GM18505 (cell line): ENCODE results near the gene CTIF.

Source experiments
- ATAC-seq: cut with Tn5 transposase; IDR thresholded peaks from one replicate; pipeline ENCODE4 v1.9.1; 2021; ENCODE audit not compliant: unreplicated experiment
- POLR2A ChIP-seq: IDR thresholded peaks from 4 replicates; pipeline ENCODE4 v1.6.1; 2011; ENCODE audit warnings: borderline replicate concordance; ENCODE audit not compliant: insufficient read depth, insufficient read length; ENCODE audit errors: extremely low read depth

CTIF gene

DNA sequence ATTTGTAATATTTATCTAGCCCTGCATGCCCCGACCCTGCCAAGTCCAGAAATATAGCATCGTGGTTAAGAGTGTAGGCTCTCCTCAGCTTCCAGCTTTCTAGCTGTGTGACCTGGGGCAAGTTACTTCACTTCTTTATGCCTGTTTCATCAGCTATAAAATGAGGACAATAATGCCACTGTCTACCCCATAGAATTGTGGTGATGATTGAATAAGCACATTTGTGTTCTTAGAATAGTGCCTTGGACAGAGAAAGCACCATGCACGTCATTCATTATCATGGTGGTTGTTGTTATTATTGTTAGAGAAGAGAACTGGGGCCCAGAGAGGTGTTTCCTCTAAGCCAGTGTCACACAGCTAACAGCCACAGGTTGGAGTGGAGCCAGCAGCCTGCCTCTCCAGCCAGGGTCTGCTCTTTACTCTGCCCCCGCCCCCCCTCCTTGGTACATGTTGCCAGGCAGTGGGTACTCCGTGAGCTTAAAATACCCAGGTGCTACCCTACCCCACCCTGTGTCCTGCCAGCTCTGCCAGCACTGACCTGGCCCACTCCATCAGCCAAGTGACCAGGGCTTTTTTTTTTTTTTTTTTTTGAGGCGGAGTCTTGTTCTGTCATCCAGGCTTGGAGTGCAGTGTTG, 202.1 kb downstream of the CTIF start:
- TF ChIP-seq POLR2A, result no peak
- ATAC-seq, result no peak

DNA sequence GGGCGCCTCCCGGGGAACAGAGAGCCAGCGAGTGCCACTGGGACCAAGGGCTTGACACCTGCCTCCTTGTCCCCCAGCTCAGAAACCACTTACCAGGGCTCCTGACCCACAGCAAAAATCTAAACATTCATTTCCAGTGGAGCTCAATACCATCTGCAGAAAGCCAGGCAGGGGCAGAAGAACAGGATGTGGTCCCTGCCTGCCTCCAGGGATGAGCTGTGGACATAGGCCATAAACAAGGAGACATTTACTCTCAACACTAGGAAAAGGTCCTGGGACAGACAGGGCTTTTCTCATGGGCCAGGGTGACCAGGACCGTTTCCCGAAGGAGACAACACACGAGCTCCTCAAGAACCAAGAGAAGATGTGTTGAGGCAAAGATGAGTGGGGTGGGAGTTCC, 203.0 kb downstream of the CTIF start:
- ATAC-seq, result no peak

DNA sequence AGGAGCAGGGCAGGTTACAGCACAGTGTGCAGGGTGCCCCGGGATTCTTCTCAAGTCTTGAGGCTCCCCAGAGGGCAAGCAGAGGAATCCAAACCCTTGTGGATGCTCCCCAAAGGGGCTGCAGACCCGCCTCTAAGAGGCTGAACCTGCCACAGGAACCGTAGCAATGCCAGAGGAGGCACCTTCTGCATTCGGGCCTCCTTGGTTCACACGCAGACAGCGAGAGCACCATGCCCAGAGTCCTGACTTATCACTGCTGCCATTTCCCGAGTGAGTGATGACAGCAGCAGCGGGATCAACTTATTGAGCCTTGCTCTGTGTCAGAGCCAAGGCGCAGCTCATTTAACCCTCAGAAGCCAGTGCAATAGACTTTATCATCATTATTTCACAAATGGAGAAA, 203.5 kb downstream of the CTIF start:
- ATAC-seq, result no peak
- TF ChIP-seq POLR2A, result no peak

More for the DNA sequence above, 203.0 kb downstream of the CTIF start:
- TF ChIP-seq POLR2A, result no peak

DNA sequence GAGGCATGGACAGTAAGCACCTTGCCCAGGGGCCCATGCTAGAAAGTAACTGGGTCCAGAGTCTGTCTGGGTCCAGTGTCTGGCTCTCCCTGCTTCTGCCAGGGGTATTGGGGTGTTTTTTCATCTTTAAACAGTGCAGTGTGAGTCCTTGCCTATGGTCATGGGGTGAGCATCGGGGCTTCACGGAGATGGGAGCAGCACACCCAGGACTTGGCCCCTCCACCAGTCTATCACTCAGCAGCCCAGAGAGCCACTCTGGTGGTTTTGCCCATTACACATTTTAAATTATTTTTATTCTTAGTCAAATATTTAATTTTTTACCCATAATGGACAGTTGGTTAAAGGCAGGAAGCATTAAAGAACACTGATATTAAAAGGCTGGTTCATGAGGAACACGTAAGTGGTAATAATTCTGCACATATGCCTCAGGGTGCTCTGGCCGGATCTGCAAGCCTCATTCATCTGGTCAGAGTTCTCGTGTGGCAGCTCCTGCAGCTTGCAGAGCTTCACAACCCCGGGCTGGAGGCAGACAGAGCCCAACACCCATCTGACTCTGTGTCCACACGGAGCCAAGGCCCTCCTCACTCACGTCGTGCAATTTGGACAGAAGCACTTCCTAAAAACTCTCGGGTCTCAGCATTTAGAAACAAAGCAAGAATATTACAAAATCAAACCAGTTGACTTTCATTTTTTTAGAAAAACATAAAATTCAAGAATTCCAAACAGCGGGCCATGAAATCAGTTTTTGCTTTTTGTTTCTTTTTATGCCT, 204.1 kb downstream of the CTIF start:
- no peak for ATAC-seq
- no peak for TF ChIP-seq POLR2A

DNA sequence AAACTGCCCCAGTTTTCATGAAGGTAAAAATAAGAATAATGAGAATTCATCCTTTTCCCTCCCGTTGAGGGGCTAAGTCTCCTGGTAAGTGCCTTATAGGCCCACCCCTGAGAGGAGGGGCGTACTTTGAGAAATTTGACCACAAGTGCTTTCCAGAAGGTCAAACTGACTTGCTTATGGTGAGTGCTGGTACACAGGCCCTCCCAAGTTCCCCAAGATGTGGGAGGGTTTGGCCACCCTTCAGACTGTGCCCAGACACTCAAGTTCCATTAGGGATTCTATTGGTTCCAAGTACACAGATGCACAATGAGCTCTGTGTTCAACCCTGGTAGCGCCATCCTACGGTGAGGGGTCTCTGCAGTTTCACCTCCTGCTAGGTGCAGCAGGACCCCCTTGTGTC, 205.1 kb downstream of the CTIF start:
- no peak for TF ChIP-seq POLR2A

GRCh38 chr18:48745293-48745692, 206.5 kb downstream of the CTIF start:
- ATAC-seq, result no peak
- no peak for TF ChIP-seq POLR2A

More for the DNA sequence above, 205.1 kb downstream of the CTIF start:
- ATAC-seq, result no peak

DNA sequence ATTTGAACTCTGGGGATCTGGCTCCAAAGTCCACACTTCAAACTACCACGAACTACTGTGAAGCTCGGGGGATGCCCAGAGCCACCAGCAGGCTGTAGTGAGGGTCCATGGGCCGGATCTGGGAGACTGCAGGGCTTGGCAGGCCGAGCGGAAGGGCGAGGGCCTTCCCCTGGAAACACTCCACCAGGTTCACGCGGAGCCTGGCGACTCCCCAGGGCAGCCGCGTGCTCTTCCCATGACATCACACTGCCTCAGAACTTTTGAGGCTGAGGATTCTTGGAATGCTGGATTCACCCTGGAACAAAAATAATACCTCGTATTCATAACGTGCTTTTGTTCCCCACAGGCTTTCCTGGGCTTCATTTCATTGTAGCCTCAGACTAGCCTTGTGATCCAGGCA, 210.9 kb downstream of the CTIF start:
- no peak for ATAC-seq
- TF ChIP-seq POLR2A, result no peak

DNA sequence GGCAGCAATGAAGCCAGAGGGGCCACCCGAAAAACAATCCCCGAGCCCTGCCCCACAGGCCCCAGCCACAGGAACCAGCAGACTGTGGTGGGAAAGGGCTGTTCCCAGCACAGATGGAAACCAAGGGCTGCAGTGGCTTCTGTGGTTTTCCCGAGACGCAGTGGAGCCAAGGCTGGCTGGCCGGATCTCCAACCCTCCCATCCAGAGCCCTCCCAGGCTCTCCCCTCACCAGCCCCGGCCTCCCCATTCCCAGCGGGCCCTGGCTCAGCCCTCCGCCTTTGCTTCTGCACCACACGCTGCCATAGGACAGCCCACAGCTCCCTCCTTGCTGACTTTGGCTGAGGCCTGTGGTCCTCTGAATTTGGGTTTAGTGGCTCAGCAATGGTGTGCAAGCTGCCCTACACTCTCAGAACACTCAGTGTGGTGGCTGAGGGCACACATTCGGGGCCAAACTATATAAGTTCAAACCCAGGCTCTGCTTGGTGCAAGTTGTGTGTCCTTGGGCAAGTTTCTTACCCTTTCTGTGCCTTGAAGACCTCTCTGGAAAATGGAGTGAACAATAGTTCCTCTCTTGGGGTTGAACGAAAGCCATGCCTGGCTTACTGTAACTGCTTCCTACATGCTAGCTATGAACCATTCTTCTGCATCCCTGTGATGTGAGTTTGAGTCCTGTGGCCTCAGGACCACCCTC, 211.8 kb downstream of the CTIF start:
- no peak for TF ChIP-seq POLR2A
- ATAC-seq, result no peak

DNA sequence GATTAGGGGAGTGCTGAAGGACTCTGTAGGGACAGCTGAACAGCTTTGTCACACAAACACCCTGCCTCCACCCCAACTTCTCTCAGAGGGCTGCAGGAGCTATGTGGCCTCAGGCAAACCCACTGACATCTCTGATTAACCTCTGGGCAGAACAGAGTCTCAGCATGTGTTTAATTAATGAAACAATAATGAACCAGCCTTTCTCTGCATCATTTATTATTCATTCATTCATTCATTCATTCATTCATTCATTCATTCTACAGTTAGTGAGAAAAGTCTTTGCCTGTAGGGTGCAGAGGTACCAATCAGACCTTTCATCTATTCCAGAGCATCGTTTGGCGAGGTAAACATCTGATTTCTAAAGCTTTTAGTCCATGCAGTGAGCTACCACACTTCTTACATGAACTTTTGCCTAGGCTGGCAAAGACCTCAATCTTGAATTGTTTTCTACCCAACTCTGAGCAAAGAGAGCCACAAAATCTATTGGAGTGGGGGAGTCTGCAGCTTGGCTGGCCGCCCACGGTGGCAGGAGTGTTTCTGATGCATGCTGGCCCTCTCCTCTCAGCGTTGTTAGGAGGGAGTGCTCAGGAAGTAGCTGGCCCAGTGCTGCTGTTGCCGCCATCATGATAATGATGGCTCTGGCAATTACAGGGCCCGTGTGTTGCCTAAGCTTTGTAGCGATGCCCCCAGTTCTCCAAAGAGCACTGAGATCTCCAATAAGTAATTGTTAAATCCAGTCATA, 213.1 kb downstream of the CTIF start:
- ATAC-seq, result no peak
- TF ChIP-seq POLR2A, result no peak

GRCh38 chr18:48752478-48752877, 213.6 kb downstream of the CTIF start:
- no peak for ATAC-seq
- TF ChIP-seq POLR2A, result no peak

DNA sequence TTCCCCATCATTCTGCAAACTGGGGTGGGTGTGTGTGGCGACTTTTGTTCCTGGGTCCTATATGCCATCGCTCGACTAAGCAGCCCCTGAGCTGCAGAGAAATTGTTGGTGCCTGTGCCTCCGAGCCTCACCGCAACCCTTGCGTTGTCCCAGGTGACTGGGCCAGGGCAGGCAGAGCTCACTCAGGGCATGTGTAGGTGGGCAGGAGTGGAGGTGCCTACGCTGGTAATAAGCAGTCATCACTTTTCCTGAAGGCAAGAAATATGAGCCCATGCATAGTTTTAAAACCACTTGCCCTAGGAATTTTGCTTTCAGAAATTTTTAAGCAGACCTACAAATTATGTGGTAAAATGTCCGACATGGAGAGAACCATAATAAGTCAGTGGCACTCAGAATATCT, 214.1 kb downstream of the CTIF start:
- TF ChIP-seq POLR2A, result no peak
- no peak for ATAC-seq

DNA sequence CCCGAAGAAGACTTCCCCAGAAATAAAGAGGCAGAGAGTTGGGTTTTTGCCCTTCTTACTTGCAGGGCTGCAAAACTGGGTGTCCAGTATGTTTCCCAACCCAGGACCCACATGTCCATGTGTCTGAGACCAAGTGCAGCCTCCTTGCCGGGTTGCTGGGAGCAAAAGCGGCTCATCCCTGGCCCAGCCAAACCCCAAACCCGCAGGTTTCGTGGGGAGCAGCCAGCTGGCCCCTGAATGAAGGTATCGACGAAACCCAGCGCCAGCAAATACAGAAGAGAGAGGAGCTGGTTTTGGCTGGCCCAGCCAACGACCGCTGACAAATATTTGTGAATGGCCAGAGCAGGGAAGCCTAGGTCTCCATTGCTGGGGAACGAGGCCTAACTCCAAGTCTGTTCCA, 214.9 kb downstream of the CTIF start:
- no peak for TF ChIP-seq POLR2A
- ATAC-seq, result no peak

GRCh38 chr18:48754559-48754958, 215.7 kb downstream of the CTIF start:
- TF ChIP-seq POLR2A, result no peak
- no peak for ATAC-seq
